Measurements from ENCODE around the gene MRPS33.

MRPS33 gene

GRCh38 chr7:141014524-141015395 lies at the start of gene MRPS33:
Gene MRPS33, minus strand, starts transcription at chr7:141014952. Its CDS starts 4,319 bp downstream, at chr7:141010633.
- TF ChIP-seq, protein P1, sequence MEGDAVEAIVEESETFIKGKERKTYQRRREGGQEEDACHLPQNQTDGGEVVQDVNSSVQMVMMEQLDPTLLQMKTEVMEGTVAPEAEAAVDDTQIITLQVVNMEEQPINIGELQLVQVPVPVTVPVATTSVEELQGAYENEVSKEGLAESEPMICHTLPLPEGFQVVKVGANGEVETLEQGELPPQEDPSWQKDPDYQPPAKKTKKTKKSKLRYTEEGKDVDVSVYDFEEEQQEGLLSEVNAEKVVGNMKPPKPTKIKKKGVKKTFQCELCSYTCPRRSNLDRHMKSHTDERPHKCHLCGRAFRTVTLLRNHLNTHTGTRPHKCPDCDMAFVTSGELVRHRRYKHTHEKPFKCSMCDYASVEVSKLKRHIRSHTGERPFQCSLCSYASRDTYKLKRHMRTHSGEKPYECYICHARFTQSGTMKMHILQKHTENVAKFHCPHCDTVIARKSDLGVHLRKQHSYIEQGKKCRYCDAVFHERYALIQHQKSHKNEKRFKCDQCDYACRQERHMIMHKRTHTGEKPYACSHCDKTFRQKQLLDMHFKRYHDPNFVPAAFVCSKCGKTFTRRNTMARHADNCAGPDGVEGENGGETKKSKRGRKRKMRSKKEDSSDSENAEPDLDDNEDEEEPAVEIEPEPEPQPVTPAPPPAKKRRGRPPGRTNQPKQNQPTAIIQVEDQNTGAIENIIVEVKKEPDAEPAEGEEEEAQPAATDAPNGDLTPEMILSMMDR (conservative IDR thresholded peaks at IDR 0.05): peak; percentile 88
- H3K27ac ChIP-seq: peak within 1 kb of the TSS; percentile 87

- TF ChIP-seq, protein P1 (conservative IDR thresholded peaks at IDR 0.05): no peak
- H3K27ac ChIP-seq: peak overlapping the region; percentile 48
Observed at GRCh38 chr7:141057788-141058187, 43.0 kb upstream of the MRPS33 start.

DNA sequence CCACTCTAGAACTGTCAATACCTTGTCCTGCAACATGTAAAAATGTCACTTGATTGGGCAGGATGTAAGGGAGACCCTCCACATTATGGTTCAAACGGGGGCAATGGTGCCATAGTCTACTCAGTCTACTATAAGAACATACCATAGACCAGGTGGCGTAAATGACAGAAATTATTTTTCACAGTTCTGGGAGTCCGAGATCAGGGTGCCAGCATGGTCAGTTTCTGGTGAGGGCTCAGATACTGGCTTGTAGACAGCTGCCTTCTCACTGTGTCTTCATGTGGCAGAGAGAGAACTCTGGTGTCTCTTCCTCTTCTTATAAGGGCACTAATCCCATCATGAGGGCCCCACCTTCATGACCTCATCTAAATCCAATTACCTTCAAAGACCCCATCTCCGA lies 40.4 kb upstream of the MRPS33 start:
- no peak overlapping the region for H3K27ac ChIP-seq
- TF ChIP-seq, protein P1 (conservative IDR thresholded peaks at IDR 0.05): no peak

- H3K27ac ChIP-seq: no peak overlapping the region
- TF ChIP-seq, protein P1 (conservative IDR thresholded peaks at IDR 0.05): no peak
Observed at GRCh38 chr7:141053626-141054025, 38.9 kb upstream of the MRPS33 start.

DNA sequence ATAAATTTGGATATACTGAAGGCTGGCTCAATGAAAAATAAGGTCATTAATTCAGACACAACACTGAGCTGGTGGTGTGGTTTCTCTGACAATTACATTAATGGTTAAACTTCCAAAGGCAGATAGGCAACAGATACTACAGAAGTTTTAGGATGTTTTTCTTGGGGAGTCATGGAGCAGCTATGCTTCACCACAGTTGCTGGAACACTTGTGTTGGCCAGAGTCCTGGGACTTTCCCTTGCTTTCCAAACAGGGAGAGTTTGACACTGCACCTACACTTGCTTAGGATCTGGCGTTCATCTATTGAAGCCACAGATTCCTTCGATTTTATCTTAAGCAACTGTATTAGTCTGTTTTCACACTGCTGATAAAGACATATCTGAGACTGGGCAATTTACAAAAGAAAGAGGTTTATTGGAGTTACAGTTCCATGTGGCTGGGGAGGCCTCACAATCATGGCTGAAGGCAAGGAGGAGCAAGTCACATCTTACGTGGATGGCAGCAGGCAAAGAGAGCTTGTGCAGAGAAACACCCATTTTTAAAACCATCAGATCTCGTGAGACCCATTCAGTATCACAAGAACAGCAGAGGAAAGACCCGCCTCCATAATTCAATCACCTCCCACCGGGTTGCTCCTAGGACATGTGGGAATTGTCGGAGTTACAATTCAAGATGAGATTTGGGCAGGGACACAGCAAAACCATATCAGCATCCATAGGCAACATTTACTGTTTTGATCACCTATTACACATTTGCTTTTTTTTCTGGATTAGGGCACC lies 31.3 kb upstream of the MRPS33 start:
- H3K27ac ChIP-seq: no peak overlapping the region
- TF ChIP-seq, protein P1 (conservative IDR thresholded peaks at IDR 0.05): no peak

DNA sequence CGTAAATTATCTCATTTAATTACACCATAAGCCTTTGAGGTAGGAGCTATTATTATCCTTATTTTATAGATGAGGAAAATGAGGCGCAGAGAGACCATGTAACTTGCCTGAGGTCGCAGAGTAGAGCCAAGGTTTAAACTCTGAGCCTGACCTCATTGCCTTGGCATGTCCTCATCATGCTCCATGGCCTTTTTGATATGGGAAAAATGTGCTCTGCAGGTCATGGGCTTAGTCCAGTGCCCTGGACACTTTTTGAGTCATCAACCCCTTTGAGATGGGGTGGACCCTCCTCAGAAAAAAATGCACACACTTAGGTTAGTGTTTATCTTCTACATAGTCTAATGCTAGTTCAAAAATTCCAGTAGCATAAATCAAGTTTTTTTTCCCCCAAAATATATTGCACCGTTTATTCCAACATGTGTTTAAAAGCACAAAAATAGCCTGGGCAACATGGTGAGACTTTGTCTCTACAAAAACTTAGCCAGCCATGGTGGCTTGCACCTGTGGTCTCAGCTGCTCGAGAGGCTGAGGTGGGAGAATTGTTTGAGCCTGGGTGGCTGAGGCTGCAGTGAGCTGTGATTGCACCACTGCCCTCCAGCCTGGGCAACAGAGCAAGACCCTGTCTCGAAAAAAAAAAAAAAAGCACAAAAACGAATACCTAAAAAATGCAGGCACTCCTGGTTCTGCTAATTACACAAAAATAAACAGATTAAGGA lies 30.5 kb upstream of the MRPS33 start:
- no peak overlapping the region for H3K27ac ChIP-seq
- TF ChIP-seq, protein P1 (conservative IDR thresholded peaks at IDR 0.05): no peak

- H3K27ac ChIP-seq: no peak overlapping the region
Observed at GRCh38 chr7:141043616-141044015, 28.9 kb upstream of the MRPS33 start.

More at GRCh38 chr7:141043616-141044015, 28.9 kb upstream of the MRPS33 start:
- TF ChIP-seq, protein P1 (conservative IDR thresholded peaks at IDR 0.05): no peak

Measured in VCaP (cell line).